H9 (cell line): ENCODE measurements around the gene DAPP1. TPM values are rescaled to one million over a fixed set of nuclear protein-coding genes. Genes with fewer than 3 reads are reported as not detected.

ENCODE experiments used
- DNase-seq: peaks from one replicate; pipeline ENCODE4 v3.0.0-alpha.2; 2017
- H2AFZ ChIP-seq: one replicate; pipeline ENCODE4 v1.6.1; 2013; ENCODE audit warnings: mild to moderate bottlenecking, low read length, control low read depth, moderate library complexity
- H2AK5ac ChIP-seq: 2 replicates; pipeline ENCODE4 v1.6.1; 2013; ENCODE audit warnings: low read length, control low read depth, mixed read lengths; ENCODE audit not compliant: insufficient read length
- H2BK120ac ChIP-seq: one replicate; pipeline ENCODE4 v1.6.1; 2013; ENCODE audit warnings: low read depth, mild to moderate bottlenecking, low read length, control low read depth, inconsistent platforms; ENCODE audit not compliant: poor library complexity, severe bottlenecking
- H2BK12ac ChIP-seq: 2 replicates; pipeline ENCODE4 v1.6.1; 2013; ENCODE audit warnings: low read length, control low read depth, mixed read lengths, low read depth; ENCODE audit not compliant: insufficient read length
- H2BK15ac ChIP-seq: 2 replicates; pipeline ENCODE4 v1.6.1; 2013; ENCODE audit warnings: low read depth, low read length, control low read depth
- H2BK20ac ChIP-seq: one replicate; pipeline ENCODE4 v1.6.1; 2013; ENCODE audit warnings: low read depth, mild to moderate bottlenecking, low read length, control low read depth, inconsistent platforms; ENCODE audit not compliant: poor library complexity, severe bottlenecking
- H2BK5ac ChIP-seq: 2 replicates; pipeline ENCODE4 v1.6.1; 2013; ENCODE audit warnings: low read length, control low read depth, mixed read lengths; ENCODE audit not compliant: insufficient read length
- H3K14ac ChIP-seq: 2 replicates; pipeline ENCODE4 v1.6.1; 2013; ENCODE audit warnings: low read length, control low read depth; ENCODE audit not compliant: insufficient read depth
- H3K18ac ChIP-seq: 2 replicates; pipeline ENCODE4 v1.6.1; 2013; ENCODE audit warnings: low read depth, mild to moderate bottlenecking, mixed read lengths, low read length, control low read depth; ENCODE audit not compliant: insufficient read length
- H3K23ac ChIP-seq: 2 replicates; pipeline ENCODE4 v1.6.1; 2013; ENCODE audit warnings: low read length, control low read depth, mixed read lengths, low read depth; ENCODE audit not compliant: insufficient read length
- H3K23me2 ChIP-seq: 2 replicates; pipeline ENCODE4 v1.6.1; 2013; ENCODE audit warnings: low read depth, mild to moderate bottlenecking, mixed read lengths, low read length, control low read depth; ENCODE audit not compliant: insufficient read length, poor library complexity, severe bottlenecking
- H3K27ac ChIP-seq: 2 replicates; pipeline ENCODE4 v1.5.1; 2013; ENCODE audit warnings: low read length, control low read depth, mixed read lengths, low read depth; ENCODE audit not compliant: insufficient read length
- H3K27me3 ChIP-seq: 2 replicates; pipeline ENCODE4 v1.6.1; 2013; ENCODE audit warnings: low read length, control low read depth, inconsistent platforms; ENCODE audit not compliant: insufficient read depth
- H3K4ac ChIP-seq: 2 replicates; pipeline ENCODE4 v1.6.1; 2013; ENCODE audit warnings: low read depth, mild to moderate bottlenecking, control low read depth, inconsistent platforms, low read length, moderate library complexity
- H3K4me1 ChIP-seq: 2 replicates; pipeline ENCODE4 v1.6.1; 2013; ENCODE audit warnings: low read length, control low read depth, inconsistent platforms; ENCODE audit not compliant: insufficient read depth
- H3K4me2 ChIP-seq: 2 replicates; pipeline ENCODE4 v1.6.1; 2013; ENCODE audit warnings: low read length, control low read depth, mixed read lengths; ENCODE audit not compliant: insufficient read length, insufficient read depth
- H3K56ac ChIP-seq: 2 replicates; pipeline ENCODE4 v1.6.1; 2013; ENCODE audit warnings: low read depth, mild to moderate bottlenecking, mixed read lengths, low read length, control low read depth; ENCODE audit not compliant: insufficient read length
- H3K79me1 ChIP-seq: 2 replicates; pipeline ENCODE4 v1.6.1; 2013; ENCODE audit warnings: low read depth, mild to moderate bottlenecking, moderate library complexity, low read length, control low read depth, inconsistent platforms; ENCODE audit not compliant: insufficient read depth, poor library complexity, severe bottlenecking
- H3K79me2 ChIP-seq: 2 replicates; pipeline ENCODE4 v1.6.1; 2013; ENCODE audit warnings: low read length, control low read depth, inconsistent platforms; ENCODE audit not compliant: insufficient read depth
- H3K9ac ChIP-seq: 2 replicates; pipeline ENCODE4 v1.6.1; 2013; ENCODE audit warnings: low read length, control low read depth, mixed read lengths; ENCODE audit not compliant: insufficient read length; ENCODE audit errors: extremely low read depth
- H3K9me3 ChIP-seq: one replicate; pipeline ENCODE4 v1.6.1; 2013; ENCODE audit warnings: low read depth, low read length, inconsistent platforms; ENCODE audit not compliant: control insufficient read depth
- H3T11ph ChIP-seq: one replicate; pipeline ENCODE4 v1.6.1; 2013; ENCODE audit warnings: mild to moderate bottlenecking, low read length, control low read depth, inconsistent platforms
- H4K20me1 ChIP-seq: one replicate; pipeline ENCODE4 v1.6.1; 2013; ENCODE audit not compliant: control insufficient read depth, insufficient read length, insufficient read depth
- H4K5ac ChIP-seq: 2 replicates; pipeline ENCODE4 v1.6.1; 2013; ENCODE audit warnings: low read depth, mild to moderate bottlenecking, mixed read lengths, low read length, control low read depth; ENCODE audit not compliant: insufficient read length
- H4K8ac ChIP-seq: replicated peaks from 2 replicates; pipeline ENCODE4 v1.6.1; 2013; ENCODE audit warnings: low read length, control low read depth, mixed read lengths, low read depth; ENCODE audit not compliant: insufficient read length
- H4K91ac ChIP-seq: 2 replicates; pipeline ENCODE4 v1.6.1; 2013; ENCODE audit warnings: low read depth, mild to moderate bottlenecking, moderate library complexity, mixed read lengths, low read length, control low read depth; ENCODE audit not compliant: insufficient read length
- H3K27ac Mint-ChIP-seq, 3 experiments: 2 replicates in 2 of 3; 3 replicates in 1 of 3; pipeline ENCODE4 v1.8.0; 2020 to 2021; ENCODE audit warnings: mixed read lengths in 3 of 3, mild to moderate bottlenecking in 1 of 3, moderate library complexity in 1 of 3
- H3K27me3 Mint-ChIP-seq: 2 replicates; pipeline ENCODE4 v1.8.0; 2021; ENCODE audit warnings: low read depth, mild to moderate bottlenecking, moderate library complexity, mixed read lengths
- H3K36me3 Mint-ChIP-seq, 3 experiments: 2 replicates in 2 of 3; 3 replicates in 1 of 3; pipeline ENCODE4 v1.8.0; 2020 to 2021; ENCODE audit warnings: low read depth in 3 of 3, mixed read lengths in 3 of 3; ENCODE audit not compliant: insufficient read depth in 1 of 3
- H3K4me1 Mint-ChIP-seq, 2 experiments: 2 replicates each; pipeline ENCODE4 v1.8.0; 2020; ENCODE audit warnings: mixed read lengths in 2 of 2
- H3K4me3 Mint-ChIP-seq, 2 experiments: 2 replicates in 1 of 2; 3 replicates in 1 of 2; pipeline ENCODE4 v1.8.0; 2020 to 2021; ENCODE audit warnings: mild to moderate bottlenecking in 2 of 2, mixed read lengths in 2 of 2, moderate library complexity in 1 of 2
- H3K9me3 Mint-ChIP-seq, 2 experiments: 2 replicates in 1 of 2; 3 replicates in 1 of 2; pipeline ENCODE4 v1.8.0; 2020; ENCODE audit warnings: mild to moderate bottlenecking in 2 of 2, mixed read lengths in 2 of 2, moderate library complexity in 1 of 2
- WGBS: extraction: QIAGEN DNeasy Blood & Tissue Kit; methylation state at CpG from one replicate; pipeline ENCODE4 v1.1.7; 2013; ENCODE audit warnings: missing lambda C conversion rate, low lambda C conversion rate, mixed read lengths; ENCODE audit not compliant: insufficient read length; ENCODE audit errors: extremely low coverage; 5-methylcytosine and 5-hydroxymethylcytosine counted together
- total RNA-seq: library from RNA; stranded (reverse); gene quantifications from 2 replicates; pipeline ENCODE4 v1.2.1, GENCODE V29; 2021
- TF ChIP-seq, protein P1 (sequence below): fragments of 200-600 bp; sonication (generic); conservative IDR thresholded peaks from 3 replicates; pipeline ENCODE4 v1.8.0; 2021; ENCODE audit warnings: antibody characterized with exemption, mild to moderate bottlenecking

Gene DAPP1
- total RNA-seq, 1 experiment from 2014 or later: not detected

DNA sequence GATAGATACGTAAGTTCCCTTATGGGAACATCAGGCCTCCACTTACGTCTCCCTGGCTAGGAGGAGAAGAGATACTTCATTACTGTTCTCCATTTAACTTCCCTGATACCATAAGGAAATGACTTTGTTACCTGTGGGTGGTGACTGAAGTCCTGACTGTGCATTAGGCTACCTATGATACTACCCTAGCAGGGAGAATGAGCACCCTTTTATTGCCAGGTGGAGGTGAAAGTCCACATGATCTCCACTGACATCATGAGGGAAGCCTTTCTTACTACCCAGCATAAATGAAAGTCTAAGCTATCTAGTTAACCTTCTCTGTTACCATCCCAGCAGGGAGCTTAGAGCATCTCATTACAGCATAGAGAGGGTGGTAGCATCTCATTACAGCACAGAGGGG, 102.0 kb downstream of the DAPP1 start:
- Histone ChIP-seq H2BK5ac (no peak overlapping the region), H3K23me2 (no peaks in the 10 kb centered on the region), H3K23ac (no peak overlapping the region), H3K14ac (no peak overlapping the region), H3K4ac (no peak overlapping the region), H3K27me3 (no peaks in the 10 kb centered on the region), H3K56ac (no peak overlapping the region), H4K8ac (no peak overlapping the region), H2AK5ac (no peak overlapping the region), H4K91ac (no peak overlapping the region), H2BK12ac (no peak overlapping the region), H2BK20ac (no peak overlapping the region), H3K79me1 (no peaks in the 10 kb centered on the region), H3K18ac (no peak overlapping the region), H2AFZ (no peak overlapping the region), H3K4me2 (no peak overlapping the region), H4K5ac (no peak overlapping the region), H3K4me1 (no peaks in the 10 kb centered on the region), H3T11ph (no peak overlapping the region), H4K20me1 (no peaks in the 10 kb centered on the region), H2BK120ac (no peak overlapping the region), H3K27ac (no peak overlapping the region), H3K9ac (no peak overlapping the region), H3K79me2 (no peaks in the 10 kb centered on the region; the same call in 1 of the 2 replicates), H2BK15ac (no peak overlapping the region), H3K9me3 (no peaks in the 10 kb centered on the region)
- no peaks in the 10 kb centered on the region for H3K9me3 Mint-ChIP-seq
- H3K27ac Mint-ChIP-seq: no peak overlapping the region
- H3K4me3 Mint-ChIP-seq: no peak overlapping the region
- H3K27me3 Mint-ChIP-seq: no peaks in the 10 kb centered on the region
- WGBS: no CpG with 5 or more reads among the region's 2 CpGs
- no peaks in the 10 kb centered on the region for H3K4me1 Mint-ChIP-seq
- peaks cover 16 to 32% (median 31%) of the 10 kb centered on the region in 3 experiments for H3K36me3 Mint-ChIP-seq
- DNase-seq: no peak
- TF ChIP-seq, protein P1, sequence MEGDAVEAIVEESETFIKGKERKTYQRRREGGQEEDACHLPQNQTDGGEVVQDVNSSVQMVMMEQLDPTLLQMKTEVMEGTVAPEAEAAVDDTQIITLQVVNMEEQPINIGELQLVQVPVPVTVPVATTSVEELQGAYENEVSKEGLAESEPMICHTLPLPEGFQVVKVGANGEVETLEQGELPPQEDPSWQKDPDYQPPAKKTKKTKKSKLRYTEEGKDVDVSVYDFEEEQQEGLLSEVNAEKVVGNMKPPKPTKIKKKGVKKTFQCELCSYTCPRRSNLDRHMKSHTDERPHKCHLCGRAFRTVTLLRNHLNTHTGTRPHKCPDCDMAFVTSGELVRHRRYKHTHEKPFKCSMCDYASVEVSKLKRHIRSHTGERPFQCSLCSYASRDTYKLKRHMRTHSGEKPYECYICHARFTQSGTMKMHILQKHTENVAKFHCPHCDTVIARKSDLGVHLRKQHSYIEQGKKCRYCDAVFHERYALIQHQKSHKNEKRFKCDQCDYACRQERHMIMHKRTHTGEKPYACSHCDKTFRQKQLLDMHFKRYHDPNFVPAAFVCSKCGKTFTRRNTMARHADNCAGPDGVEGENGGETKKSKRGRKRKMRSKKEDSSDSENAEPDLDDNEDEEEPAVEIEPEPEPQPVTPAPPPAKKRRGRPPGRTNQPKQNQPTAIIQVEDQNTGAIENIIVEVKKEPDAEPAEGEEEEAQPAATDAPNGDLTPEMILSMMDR: no peak

Other genes with a start within 250 kb of the DAPP1 start
- gene MTTP, start 242.0 kb upstream of the DAPP1 start, total RNA-seq: 0.46 and 0.64 TPM in 2 replicates
- gene C4orf54, start 159.0 kb upstream of the DAPP1 start, total RNA-seq: not detected in 2 replicates
- 30.6 and 33.1 TPM in 2 replicates for gene LAMTOR3, start 77.6 kb downstream of the DAPP1 start, total RNA-seq
- gene DNAJB14, start 129.8 kb downstream of the DAPP1 start, total RNA-seq: 40.2 and 41.0 TPM in 2 replicates
- 811 and 815 TPM in 2 replicates for gene H2AZ1, start 133.4 kb downstream of the DAPP1 start, total RNA-seq